Vagina (tissue), 2 donors: ENCODE results near the gene HTRA2.

ENCODE experiments used
- POLR2A ChIP-seq, 2 donors: fragments of 450-650 bp; IDR thresholded peaks; one replicate each; pipeline ENCODE4 v1.6.1; 2017; ENCODE audit warnings: antibody characterized with exemption in 2 of 2, mild to moderate bottlenecking in 2 of 2, moderate library complexity in 2 of 2
- TF ChIP-seq, protein P1 (sequence below), 3 experiments: fragments of 450-650 bp in 2 of 3; fragments of 200-600 bp in 1 of 3; sonication (generic) in 1 of 3; IDR thresholded peaks; one replicate each; pipeline ENCODE4 v1.5.1; 2017 to 2019; ENCODE audit warnings: antibody characterized with exemption in 3 of 3, mild to moderate bottlenecking in 2 of 3, moderate library complexity in 2 of 3

- TF ChIP-seq, protein P1, sequence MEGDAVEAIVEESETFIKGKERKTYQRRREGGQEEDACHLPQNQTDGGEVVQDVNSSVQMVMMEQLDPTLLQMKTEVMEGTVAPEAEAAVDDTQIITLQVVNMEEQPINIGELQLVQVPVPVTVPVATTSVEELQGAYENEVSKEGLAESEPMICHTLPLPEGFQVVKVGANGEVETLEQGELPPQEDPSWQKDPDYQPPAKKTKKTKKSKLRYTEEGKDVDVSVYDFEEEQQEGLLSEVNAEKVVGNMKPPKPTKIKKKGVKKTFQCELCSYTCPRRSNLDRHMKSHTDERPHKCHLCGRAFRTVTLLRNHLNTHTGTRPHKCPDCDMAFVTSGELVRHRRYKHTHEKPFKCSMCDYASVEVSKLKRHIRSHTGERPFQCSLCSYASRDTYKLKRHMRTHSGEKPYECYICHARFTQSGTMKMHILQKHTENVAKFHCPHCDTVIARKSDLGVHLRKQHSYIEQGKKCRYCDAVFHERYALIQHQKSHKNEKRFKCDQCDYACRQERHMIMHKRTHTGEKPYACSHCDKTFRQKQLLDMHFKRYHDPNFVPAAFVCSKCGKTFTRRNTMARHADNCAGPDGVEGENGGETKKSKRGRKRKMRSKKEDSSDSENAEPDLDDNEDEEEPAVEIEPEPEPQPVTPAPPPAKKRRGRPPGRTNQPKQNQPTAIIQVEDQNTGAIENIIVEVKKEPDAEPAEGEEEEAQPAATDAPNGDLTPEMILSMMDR (IDR thresholded peaks at IDR 0.05): no peak
- no peak for TF ChIP-seq POLR2A (IDR thresholded peaks at IDR 0.05)
Measured at GRCh38 chr2:74538881-74539339, 9.2 kb downstream of the HTRA2 start.
